22Rv1 (cell line): ENCODE data around the gene ITGBL1.

Experiments
- ZFX ChIP-seq: fragments of 450-650 bp; IDR thresholded peaks from 2 replicates; pipeline ENCODE4 v1.6.1; 2017; ENCODE audit warnings: antibody characterized with exemption, borderline replicate concordance
- TF ChIP-seq, protein P1 (sequence below): fragments of 450-650 bp; IDR thresholded peaks from 2 replicates; pipeline ENCODE4 v1.5.1; 2017; ENCODE audit warnings: mild to moderate bottlenecking

DNA sequence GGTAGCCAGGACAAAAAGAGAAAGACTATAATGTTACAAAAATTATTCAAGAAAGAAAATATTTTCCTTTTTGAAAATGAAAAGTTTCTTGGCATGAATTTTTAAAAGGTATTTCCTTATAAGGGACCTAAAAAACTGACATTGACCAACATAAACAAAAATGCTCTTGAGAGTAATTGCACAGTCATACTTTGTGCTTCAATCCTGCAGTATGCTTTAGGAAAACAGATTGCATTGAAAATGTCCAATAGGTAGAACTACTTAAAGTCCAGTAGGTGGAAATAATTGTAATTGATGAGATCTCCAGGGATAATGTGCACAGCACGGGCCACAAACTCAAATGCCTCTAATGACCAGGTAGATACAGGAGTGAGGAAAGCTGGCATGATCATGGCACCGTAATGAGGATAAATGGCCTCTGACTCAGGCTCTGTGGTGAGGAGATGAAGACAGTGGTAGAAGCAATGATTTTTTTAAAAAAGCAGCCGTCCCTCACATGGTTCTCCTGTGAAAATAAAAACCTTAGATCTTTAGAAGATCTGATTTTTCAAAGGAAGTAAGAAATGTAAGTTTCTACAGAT is 278.0 kb downstream of the ITGBL1 start:
- TF ChIP-seq, protein P1, sequence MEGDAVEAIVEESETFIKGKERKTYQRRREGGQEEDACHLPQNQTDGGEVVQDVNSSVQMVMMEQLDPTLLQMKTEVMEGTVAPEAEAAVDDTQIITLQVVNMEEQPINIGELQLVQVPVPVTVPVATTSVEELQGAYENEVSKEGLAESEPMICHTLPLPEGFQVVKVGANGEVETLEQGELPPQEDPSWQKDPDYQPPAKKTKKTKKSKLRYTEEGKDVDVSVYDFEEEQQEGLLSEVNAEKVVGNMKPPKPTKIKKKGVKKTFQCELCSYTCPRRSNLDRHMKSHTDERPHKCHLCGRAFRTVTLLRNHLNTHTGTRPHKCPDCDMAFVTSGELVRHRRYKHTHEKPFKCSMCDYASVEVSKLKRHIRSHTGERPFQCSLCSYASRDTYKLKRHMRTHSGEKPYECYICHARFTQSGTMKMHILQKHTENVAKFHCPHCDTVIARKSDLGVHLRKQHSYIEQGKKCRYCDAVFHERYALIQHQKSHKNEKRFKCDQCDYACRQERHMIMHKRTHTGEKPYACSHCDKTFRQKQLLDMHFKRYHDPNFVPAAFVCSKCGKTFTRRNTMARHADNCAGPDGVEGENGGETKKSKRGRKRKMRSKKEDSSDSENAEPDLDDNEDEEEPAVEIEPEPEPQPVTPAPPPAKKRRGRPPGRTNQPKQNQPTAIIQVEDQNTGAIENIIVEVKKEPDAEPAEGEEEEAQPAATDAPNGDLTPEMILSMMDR: no peak
- no peak for TF ChIP-seq ZFX
